Stimulated activated CD8-positive, alpha-beta memory T cell treated with anti-CD3 and anti-CD28 coated beads, Interleukin-4, amount 100 ng/mL, for 1 hour (primary cell): ENCODE results near the gene DPEP3.

Source experiments
- DNase-seq, 2 donors: peaks; one replicate each; pipeline ENCODE4 v3.0.0-alpha.2; 2020; ENCODE audit warnings: low read depth in 2 of 2, low spot score in 1 of 2

Gene DPEP3

DNA sequence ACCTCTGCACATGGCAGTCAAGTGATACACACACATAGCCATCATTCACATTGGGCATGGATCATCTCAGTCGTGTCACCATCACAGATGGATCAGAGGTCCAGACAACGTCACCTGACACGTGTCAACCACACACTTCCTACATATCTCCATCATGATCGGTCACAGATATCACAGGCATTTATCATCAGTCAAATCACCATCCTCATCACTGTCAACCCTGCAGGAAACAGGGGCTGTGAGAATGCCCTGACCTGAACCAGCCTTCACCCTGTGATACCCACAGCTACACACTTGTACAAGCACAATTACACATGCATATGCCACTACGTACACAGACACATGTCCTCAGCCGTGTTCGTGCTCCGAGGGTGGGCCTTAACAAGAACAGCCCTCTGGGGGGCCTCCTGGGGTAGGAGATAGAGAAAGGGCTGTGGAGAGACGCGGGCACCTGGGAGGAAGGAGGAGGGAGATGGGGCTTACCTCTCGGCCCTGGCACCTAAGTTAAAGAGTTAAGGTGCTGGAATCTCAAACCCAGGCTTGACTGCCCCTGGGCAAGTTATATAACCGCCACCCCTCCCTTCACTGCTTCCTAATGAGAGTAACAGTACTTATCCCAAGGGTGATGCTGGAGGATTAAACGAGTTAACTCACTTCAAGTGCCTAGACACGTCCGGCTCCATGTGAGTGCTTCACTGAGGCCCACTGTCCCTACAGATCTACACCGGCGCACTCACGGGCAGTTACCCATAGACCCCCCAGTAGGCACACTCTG is 12.9 kb downstream of the DPEP3 start:
- DNase-seq, result no peak

DNA sequence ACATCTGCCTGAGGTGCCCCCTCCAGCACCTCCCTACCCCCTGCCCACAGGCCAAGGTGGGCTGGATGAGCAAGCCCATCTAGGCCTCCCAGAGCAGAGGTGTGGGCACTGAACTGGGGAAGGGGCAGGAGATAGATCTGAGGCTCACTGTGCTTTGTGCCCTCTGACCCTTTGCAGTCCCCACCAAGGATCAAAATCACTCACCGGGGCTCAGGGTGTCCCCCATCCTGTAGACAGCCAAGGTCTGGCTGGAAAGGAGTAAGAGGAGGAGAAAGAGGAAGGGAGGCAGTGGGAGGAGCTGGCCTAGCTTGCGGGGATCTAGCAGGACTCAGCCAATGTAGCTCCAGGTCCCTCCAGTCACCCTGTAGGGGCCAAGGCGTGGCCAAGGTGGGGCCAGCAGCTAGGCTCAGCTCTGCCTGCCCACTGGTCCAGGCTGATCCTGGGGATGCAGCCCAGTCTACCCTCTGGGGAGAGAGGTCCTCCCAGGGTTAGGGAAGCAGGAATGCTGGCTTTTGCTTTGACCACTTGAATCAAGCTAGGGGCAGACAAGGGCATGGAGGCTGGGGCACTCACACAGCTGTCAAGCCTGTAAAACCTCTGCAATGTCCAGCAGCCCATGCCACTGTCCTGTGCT is 13.6 kb downstream of the DPEP3 start:
- no peak for DNase-seq

DNA sequence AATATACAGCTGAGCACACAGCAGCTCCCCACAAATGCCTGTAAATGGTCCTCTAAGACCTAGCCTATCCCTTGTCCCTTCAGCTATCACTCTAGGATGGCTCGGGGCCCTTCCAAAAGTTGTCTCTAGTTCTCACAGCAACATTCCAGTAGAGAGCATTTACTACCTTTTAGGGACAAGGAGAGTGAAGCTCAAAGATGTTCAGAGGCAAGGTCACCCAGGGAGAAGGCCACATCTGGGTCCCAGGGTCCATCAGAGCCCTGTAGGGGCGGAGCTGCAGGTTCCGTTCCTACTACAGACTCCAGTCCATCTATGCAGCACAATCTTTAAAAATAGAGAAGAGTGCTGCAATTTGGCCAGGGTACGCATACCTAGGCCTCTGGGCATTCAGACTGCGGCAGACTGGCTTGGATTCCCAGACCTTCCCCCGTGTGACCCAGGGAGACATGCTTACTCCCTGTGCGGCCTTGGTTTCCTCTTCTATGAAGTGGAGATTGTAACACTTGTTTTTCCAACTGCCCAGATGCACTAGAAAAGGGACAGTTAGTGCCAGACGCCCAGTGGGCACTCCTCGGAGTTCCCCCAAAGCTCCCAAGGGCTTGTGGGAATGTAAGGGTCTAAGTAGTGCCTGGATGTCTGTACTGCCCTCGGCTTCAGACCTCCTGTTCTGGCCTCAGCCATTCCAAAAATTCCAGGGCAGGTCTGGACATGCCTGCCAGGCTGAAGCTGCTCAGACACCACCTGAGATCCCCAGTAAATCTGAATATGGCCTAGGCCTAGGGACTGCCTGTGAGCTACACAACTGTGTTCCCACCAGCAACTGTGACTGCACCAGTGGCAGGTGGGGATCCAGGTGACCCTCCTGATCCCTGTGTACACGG is 14.4 kb downstream of the DPEP3 start:
- no peak for DNase-seq

DNA sequence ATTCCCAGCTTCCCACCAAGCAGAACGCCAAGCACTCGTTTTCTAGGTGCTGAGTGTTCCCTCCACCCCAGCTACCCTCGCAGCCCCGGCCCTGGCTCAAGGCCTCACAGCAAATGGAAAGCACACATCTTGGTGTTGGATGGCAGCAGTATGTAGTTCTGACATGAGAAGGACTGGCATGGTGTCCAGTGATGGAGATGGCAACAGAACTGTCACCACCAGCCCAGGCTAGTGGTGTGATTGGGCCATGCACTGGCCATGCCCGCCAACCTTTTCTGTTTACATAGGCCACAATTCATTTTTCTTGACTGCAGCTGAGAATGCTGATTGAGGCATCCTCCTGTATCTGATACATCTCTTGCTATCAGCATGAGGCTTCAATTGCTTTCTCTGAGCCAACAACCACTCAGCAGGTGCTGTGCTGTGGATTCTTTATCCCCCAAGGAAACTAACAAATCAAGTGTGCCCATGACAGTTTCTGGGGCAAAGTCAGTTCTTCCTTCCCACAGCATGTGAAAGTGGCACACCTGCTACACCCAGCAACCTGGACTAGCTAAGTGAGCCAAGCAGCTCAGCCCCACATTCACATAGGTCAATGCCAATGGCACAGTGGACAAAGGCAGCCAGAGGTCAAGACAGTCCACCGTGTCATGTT is 15.7 kb downstream of the DPEP3 start:
- DNase-seq, result no peak

DNA sequence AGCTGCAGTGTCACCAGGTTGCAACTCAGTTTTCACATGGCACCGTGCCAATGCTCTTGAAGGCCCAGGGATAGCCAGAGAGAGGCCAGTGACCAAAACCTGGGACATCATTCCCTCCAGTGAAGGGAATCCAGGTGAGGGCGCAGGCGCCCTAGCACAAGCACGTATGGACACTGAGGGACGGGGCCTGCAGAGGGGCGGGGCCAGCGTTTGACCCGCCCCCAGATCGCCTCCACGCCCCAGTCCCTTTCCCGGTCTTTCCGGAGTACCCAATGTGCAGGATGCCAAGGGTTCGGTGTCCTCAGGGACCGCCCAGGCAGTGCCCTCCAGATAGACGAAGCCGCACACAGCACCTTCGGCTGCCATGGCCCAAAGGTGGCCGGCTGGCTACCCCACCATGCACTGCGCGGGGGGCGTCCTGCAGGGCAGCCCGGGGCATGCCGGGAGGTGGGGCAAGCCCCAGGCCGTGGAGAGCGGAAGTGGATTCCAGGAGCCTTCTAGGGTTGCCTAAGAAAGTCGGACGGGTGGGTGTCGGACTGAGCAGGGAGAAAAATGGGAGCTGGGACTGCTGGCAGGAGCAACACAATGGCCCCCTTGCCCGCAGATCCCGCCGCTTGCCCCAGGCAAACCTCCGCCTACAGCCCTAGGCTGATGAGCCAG is 16.5 kb downstream of the DPEP3 start:
- no peak for DNase-seq

DNA sequence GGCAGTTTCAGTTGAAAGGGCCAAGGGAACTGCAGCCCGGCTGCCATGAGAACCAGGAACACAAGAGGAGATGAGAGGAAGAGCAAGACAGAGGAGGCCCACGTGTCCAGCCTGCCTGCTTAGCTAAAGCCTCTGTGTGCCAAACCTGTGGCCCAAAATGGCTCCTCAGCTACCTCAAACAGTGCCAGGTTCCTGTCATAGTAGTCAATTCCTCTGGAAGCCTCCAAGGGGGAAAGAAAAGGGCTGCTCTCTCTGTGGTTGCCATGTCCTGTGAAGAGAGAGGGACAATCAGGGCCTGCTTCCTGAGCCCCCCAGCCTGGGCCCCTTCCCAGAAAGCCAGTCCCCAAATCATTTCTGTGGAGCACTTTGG is 17.0 kb downstream of the DPEP3 start:
- no peak for DNase-seq

DNA sequence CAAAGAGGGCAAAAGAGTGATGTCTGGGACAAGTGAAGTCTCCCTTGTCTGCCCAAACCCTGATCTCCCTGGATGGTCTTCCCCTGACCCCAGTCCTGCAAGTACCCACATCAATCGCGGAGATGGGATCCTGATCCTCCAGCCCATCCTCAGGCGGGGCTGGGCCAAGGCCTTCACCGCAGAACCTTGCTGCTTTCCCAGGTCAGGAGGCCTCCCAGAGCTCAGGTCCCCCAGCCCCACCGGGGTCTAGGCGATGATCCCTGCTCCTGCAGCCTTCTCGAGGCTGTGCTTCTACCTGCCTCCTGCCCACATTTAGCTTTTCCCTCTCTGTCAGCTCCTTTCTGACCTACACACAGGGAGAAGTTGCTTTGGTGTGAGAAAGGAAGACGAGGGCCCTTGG is 18.2 kb downstream of the DPEP3 start:
- DNase-seq, result no peak

DNA sequence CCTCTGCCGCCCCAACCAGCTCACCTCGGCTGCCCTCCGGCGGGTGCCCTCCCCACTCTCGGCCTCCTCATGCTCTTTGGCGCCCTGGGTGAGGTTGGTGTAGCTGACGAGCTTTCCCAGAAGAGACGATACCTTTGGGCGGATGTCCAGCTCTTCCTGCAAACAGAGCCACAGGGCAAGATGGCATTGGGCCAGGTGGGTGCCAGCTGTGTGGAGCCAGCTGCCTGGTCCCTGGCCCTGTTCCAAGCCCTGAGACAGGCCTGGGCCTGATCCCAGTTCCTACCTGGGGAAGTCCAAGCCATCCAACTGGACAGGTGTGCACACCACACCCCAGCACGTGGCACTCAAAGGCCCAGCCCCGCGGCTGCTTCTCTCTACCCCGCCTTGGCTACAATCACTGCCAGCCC is 18.7 kb downstream of the DPEP3 start:
- no peak for DNase-seq

DNA sequence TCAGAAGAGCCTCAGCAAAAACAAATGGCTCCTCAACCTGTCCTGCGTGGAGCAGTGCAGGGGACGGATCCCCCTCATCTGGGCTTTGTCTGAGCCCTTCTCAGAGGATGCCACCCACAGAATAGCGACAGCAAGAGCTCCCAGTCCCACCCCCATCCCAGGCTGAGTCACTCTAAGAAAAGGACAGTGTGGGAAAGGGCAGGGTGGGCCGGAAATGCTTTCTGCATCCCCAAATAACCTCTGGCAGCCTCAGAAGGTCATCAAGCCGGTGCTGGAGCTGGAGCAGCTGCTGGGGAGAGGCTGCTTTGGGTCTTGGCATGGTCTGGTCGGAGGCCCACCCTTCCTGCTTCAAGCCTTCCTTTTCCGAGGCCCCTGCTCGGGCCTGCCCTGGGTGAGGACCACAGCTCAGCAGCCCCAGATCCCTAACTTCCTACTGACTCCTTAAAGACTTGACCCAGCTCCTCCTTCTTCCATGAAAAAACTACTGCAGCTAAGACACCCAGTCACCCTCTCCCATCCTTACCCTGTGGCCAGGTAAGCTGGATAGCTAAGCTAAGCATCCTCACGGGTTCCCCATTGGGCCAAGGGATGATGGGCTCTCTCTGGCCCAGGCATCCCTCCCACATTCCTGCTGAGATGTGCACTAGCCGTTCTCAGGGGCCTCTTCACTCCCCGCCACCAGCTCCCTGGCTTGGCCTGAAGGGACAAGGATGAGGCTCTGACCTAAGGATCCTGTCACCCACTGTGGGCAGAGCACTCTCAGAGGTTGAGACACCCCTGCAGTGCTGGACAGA is 20.6 kb downstream of the DPEP3 start:
- DNase-seq, result no peak

DNA sequence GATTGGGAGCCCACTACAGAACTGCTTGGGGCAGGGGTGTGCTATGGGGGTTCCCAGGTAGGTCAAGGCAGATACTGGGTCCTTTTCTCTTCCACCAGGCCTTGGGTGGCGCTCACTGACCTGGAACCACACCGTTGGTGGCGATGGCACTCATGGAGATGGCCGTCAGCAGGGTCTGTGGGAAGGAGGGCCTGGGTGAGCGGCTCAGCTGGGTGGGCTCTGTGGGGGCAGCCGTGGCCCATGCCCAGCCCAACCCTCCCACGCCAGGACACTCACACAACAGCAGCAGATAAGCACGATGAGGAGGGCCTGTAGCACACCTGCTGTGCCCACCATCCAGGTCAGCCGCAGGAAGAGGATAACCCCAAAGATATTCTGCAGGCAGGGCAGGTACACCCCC is 22.7 kb downstream of the DPEP3 start:
- DNase-seq, result no peak

- no peak for DNase-seq
Observed at GRCh38 chr16:67954421-67955196, 25.7 kb downstream of the DPEP3 start.

DNA sequence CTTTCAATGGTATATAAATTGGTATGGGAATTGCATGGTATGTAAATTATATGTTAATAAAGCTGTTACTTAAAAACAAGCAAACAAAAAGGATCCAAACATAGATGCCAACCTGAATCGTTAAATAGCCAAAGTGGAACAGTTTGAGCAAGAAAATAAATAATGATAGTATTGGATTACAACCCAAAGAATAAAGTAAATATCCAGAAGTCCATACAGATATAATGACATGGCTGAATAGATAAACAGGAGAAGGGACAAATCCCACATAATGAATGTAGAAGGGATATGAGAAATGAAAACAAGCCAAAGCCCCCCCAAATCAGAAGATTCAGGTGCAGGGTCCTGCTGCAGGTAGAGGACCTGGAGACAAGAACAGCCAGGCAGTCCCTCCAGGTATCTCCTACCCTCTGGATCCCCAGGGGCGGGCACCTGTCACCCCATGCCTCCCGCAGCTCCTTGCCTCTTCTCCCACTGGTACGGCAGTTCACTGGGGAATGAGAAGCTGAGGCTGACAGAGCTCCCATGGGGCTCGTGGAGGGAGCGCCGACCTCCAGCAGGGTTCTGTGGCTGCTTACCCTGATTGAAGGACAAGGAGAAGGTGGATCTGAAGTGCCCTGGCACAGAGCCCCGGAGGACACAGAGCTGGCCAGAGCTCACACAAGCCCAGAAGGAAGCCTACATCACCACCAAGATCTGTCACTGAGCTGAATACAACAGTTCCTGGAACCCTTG is 26.5 kb downstream of the DPEP3 start:
- DNase-seq, result no peak

GRCh38 chr16:67951485-67951884 is 28.8 kb downstream of the DPEP3 start:
- DNase-seq, result no peak

DNA sequence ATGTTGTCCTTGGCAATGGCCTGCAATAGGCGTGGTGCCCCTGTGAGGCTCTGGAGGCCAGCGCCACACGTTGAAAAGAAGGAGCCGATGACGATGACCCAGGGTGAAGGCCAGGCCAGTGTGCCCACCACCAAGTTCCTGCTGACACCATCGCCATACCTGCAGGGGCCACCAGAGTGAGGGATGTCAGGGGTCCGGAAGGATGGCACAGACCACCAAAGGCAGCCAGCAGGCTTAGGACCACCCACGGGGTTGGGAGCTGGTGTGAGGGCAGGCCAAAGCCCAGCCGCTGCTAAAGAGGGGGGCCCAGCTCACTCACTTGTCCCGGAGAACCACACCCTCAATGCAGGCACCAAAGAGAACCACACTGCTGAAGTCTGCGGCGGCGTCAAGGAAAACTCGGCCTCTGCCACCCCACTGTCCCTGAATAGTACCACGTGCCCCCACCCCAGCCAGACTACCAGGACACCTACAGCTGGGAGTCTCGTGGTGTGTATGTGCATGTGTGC is 29.9 kb downstream of the DPEP3 start:
- no peak for DNase-seq

- DNase-seq, result no peak
Observed at GRCh38 chr16:67949645-67950044, 30.7 kb downstream of the DPEP3 start.

DNA sequence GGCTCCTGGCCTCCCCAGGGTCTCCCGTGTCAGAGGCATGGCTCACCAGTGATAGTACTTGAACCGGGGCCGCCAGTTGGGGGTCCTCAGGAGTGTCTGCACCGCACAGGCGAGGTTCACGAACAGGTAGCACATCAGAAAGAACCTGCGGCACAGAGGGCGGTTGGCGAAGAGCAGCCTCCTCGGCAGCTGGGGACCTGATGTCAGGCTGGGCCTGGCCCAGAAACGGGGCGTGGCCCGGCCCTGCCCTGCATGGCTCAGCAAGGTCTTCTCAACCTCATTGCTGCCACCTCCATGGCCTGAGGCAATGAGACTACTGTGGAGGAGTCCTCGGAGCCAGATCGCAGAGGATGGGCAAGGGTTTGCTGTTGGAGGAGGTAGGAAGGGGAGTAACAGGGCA is 32.3 kb downstream of the DPEP3 start:
- no peak for DNase-seq

- DNase-seq, result no peak
Observed at GRCh38 chr16:67946966-67947558, 33.2 kb downstream of the DPEP3 start.

GRCh38 chr16:67946128-67946569 is 34.1 kb downstream of the DPEP3 start:
- DNase-seq, result no peak
